ENCODE data around the gene LTBP2.

DNA sequence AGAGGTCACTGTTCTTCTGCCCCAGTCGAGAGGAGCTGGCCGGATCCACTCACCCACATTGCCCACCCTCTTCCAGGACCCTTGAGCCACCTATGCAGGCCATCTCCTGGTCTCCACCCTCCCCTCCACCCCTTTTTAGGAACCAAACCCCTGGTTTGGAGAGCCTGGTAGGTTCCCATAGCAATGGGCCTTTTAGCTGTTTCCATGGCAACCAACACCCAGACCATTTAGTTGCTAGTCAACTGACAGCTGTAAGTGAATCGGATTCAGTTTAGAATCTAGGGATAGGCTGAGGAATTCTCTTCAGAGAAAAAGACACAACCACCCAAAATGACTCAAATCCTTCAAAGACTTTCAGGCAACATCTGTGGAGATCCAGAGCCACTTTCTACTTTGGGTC is 135.4 kb downstream of the LTBP2 start:
- TF ChIP-seq POLR2A (IDR thresholded peaks at IDR 0.05) (no peak), POLR2AphosphoS5 (IDR thresholded peaks at IDR 0.05) (no peak), EP300 (IDR thresholded peaks at IDR 0.05) (no peak)
- TF ChIP-seq, protein P1, sequence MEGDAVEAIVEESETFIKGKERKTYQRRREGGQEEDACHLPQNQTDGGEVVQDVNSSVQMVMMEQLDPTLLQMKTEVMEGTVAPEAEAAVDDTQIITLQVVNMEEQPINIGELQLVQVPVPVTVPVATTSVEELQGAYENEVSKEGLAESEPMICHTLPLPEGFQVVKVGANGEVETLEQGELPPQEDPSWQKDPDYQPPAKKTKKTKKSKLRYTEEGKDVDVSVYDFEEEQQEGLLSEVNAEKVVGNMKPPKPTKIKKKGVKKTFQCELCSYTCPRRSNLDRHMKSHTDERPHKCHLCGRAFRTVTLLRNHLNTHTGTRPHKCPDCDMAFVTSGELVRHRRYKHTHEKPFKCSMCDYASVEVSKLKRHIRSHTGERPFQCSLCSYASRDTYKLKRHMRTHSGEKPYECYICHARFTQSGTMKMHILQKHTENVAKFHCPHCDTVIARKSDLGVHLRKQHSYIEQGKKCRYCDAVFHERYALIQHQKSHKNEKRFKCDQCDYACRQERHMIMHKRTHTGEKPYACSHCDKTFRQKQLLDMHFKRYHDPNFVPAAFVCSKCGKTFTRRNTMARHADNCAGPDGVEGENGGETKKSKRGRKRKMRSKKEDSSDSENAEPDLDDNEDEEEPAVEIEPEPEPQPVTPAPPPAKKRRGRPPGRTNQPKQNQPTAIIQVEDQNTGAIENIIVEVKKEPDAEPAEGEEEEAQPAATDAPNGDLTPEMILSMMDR (IDR thresholded peaks at IDR 0.05), result no peak

All from sigmoid colon (tissue), 4 donors.